IMR-90 (cell line): ENCODE results near the gene GPR158. TPM values are rescaled to one million over a fixed set of nuclear protein-coding genes. Genes with fewer than 3 reads are reported as not detected.

Experiments used
- ATAC-seq: fragments of 200-7000 bp; cut with Tn5 transposase; 2 replicates; pipeline ENCODE4 v1.9.1; 2020; ENCODE audit warnings: low read depth, mild to moderate bottlenecking, moderate library complexity
- BruUV-seq: library from RNA; stranded (reverse); fragments of 400-500 nt; replicated peaks from 2 replicates; lab custom pipeline; 2021; lab: Mats Ljungman, UMichigan
- CTCF ChIA-PET: fragments of 300-600 bp; formaldehyde crosslinking; extraction: SDS; loops from one replicate; lab custom pipeline; 2021; ENCODE audit warnings: antibody characterized with exemption; lab: Yijun Ruan, JAX
- POLR2A ChIA-PET: fragments of 300-600 bp; sonication (Branson Sonifier 250); formaldehyde crosslinking; loops from one replicate; lab custom pipeline; 2022; ENCODE audit warnings: antibody characterized with exemption; ENCODE audit not compliant: unreplicated experiment; lab: Charles Lee
- DNase-seq: peaks from one replicate; pipeline ENCODE4 v3.0.0; 2013
- H2AFZ ChIP-seq: replicated peaks from 2 replicates; pipeline ENCODE3; 2013; ENCODE audit warnings: low read length, mild to moderate bottlenecking; ENCODE audit not compliant: poor library complexity
- H2AK5ac ChIP-seq: 2 replicates; pipeline ENCODE4 v1.6.1; 2013; ENCODE audit warnings: low read depth, low read length, inconsistent platforms
- H2AK9ac ChIP-seq: replicated peaks from 2 replicates; pipeline ENCODE3; 2013; ENCODE audit warnings: mild to moderate bottlenecking, low read depth, low read length, moderate library complexity; ENCODE audit not compliant: poor library complexity
- H2BK120ac ChIP-seq: 2 replicates; pipeline ENCODE4 v1.6.1; 2013; ENCODE audit warnings: low read depth, low read length, inconsistent platforms
- H2BK15ac ChIP-seq: 3 replicates; pipeline ENCODE4 v1.6.1; 2013; ENCODE audit warnings: low read depth, low read length, inconsistent platforms
- H2BK20ac ChIP-seq: 2 replicates; pipeline ENCODE4 v1.6.1; 2013; ENCODE audit warnings: low read depth, mild to moderate bottlenecking, inconsistent platforms, low read length, moderate library complexity
- H2BK5ac ChIP-seq: 2 replicates; pipeline ENCODE4 v1.6.1; 2013; ENCODE audit warnings: mild to moderate bottlenecking, low read depth, low read length, inconsistent platforms; ENCODE audit not compliant: poor library complexity, severe bottlenecking
- H3K14ac ChIP-seq: replicated peaks from 2 replicates; pipeline ENCODE4 v1.6.1; 2013; ENCODE audit warnings: low read depth, low read length, inconsistent platforms
- H3K18ac ChIP-seq: 2 replicates; pipeline ENCODE4 v1.6.1; 2013; ENCODE audit warnings: low read depth, low read length, control low read depth
- H3K23ac ChIP-seq: 2 replicates; pipeline ENCODE4 v1.6.1; 2013; ENCODE audit warnings: low read depth, low read length, inconsistent platforms
- H3K27ac ChIP-seq: 2 replicates; pipeline ENCODE4 v1.5.1; 2013; ENCODE audit warnings: mild to moderate bottlenecking, control low read depth, low read length; ENCODE audit not compliant: insufficient read depth
- H3K27me3 ChIP-seq: 2 replicates; pipeline ENCODE4 v1.6.1; 2013; ENCODE audit warnings: low read length; ENCODE audit not compliant: control insufficient read depth, insufficient read depth
- H3K36me3 ChIP-seq: 2 replicates; pipeline ENCODE4 v1.6.1; 2013; ENCODE audit warnings: low read length, mixed read lengths; ENCODE audit not compliant: control insufficient read depth, insufficient read depth
- H3K4ac ChIP-seq: 2 replicates; pipeline ENCODE4 v1.6.1; 2013; ENCODE audit warnings: low read depth, low read length, inconsistent platforms
- H3K4me1 ChIP-seq: 2 replicates; pipeline ENCODE4 v1.6.1; 2013; ENCODE audit warnings: low read length, mixed read lengths; ENCODE audit not compliant: control insufficient read depth, insufficient read depth
- H3K4me2 ChIP-seq: 2 replicates; pipeline ENCODE4 v1.6.1; 2013; ENCODE audit warnings: low read depth, mild to moderate bottlenecking, control low read depth, low read length, moderate library complexity
- H3K4me3 ChIP-seq: 2 replicates; pipeline ENCODE4 v1.5.1; 2013; ENCODE audit warnings: low read depth, mild to moderate bottlenecking, control low read depth, low read length, moderate library complexity; ENCODE audit not compliant: insufficient read depth
- H3K56ac ChIP-seq: 2 replicates; pipeline ENCODE4 v1.6.1; 2013; ENCODE audit warnings: low read length, inconsistent platforms; ENCODE audit not compliant: insufficient read depth; ENCODE audit errors: extremely low read depth
- H3K79me1 ChIP-seq, 2 experiments: 2 replicates each; pipeline ENCODE4 v1.6.1; 2013; ENCODE audit warnings: low read length in 2 of 2, inconsistent platforms in 1 of 2, low read depth in 1 of 2
- H3K9ac ChIP-seq: 2 replicates; pipeline ENCODE4 v1.6.1; 2013; ENCODE audit warnings: low read depth, low read length, control low read depth
- H3K9me1 ChIP-seq: 2 replicates; pipeline ENCODE4 v1.6.1; 2013; ENCODE audit warnings: low read length, inconsistent platforms; ENCODE audit not compliant: insufficient read depth
- H3K9me3 ChIP-seq: 2 replicates; pipeline ENCODE4 v1.6.1; 2013; ENCODE audit warnings: low read length; ENCODE audit not compliant: control insufficient read depth, insufficient read depth
- H4K20me1 ChIP-seq: 2 replicates; pipeline ENCODE4 v1.6.1; 2013; ENCODE audit warnings: low read length, inconsistent platforms; ENCODE audit not compliant: insufficient read depth
- H4K5ac ChIP-seq: 2 replicates; pipeline ENCODE4 v1.6.1; 2013; ENCODE audit warnings: mild to moderate bottlenecking, low read depth, low read length, control low read depth
- H4K8ac ChIP-seq, 2 experiments: 2 replicates each; pipeline ENCODE4 v1.6.1; 2013; ENCODE audit warnings: low read depth in 2 of 2, low read length in 2 of 2, control low read depth in 1 of 2, inconsistent platforms in 1 of 2
- H4K91ac ChIP-seq: 2 replicates; pipeline ENCODE4 v1.6.1; 2013; ENCODE audit warnings: low read depth, low read length, inconsistent platforms; ENCODE audit not compliant: insufficient read depth
- BHLHE40 ChIP-seq: fragments of 150-350 bp; IDR thresholded peaks from 2 replicates; pipeline ENCODE4 v1.6.1; 2016; ENCODE audit warnings: mild to moderate bottlenecking, low read depth, low read length
- MAZ ChIP-seq: IDR thresholded peaks from 2 replicates; pipeline ENCODE4 v1.6.1; 2012; ENCODE audit warnings: low read depth, mild to moderate bottlenecking, low read length, improper control_type of control experiment, moderate library complexity, borderline replicate concordance
- WGBS, 2 experiments: methylation state at CpG; one replicate each; pipeline versions ENCODE4 v1.1.5 to v1.1.7; 2013; ENCODE audit warnings: missing lambda C conversion rate in 2 of 2; ENCODE audit not compliant: insufficient read length in 1 of 2; ENCODE audit errors: extremely low coverage in 2 of 2; 5-methylcytosine and 5-hydroxymethylcytosine counted together
- dilution Hi-C: fragments of 300-500 bp; cut with HindIII; formaldehyde crosslinking; loops from one replicate; pipeline ENCODE4 v1.14.3; 2018; ENCODE audit warnings: low sequenced_read_pairs; ENCODE audit not compliant: unreplicated experiment
- in situ Hi-C: fragments of 300-500 bp; cut with MboI; formaldehyde crosslinking; loops from 3 replicates; pipeline ENCODE4 v1.14.3; 2019; ENCODE audit warnings: low sequenced_read_pairs, inconsistent platforms, mixed read lengths
- intact Hi-C: fragments of 100-400 bp; cut with micrococcal nuclease; formaldehyde crosslinking; loops from 2 replicates; pipeline ENCODE4 v1.10.0; 2022
- polyA plus RNA-seq, 3 experiments: library from polyadenylated mRNA; depleted of rRNA; stranded (reverse); fragments of >200 nt; gene quantifications; 2 replicates each; pipeline ENCODE4 v1.2.3, GENCODE V29; 2012; ENCODE audit warnings: low replicate concordance in 1 of 3
- total RNA-seq: library from RNA; depleted of rRNA; stranded (reverse); fragments of >200 nt; gene quantifications from 2 replicates; pipeline ENCODE4 v1.2.3, GENCODE V29; 2012
- TF ChIP-seq, protein P1 (sequence below): conservative IDR thresholded peaks from 2 replicates; pipeline ENCODE4 v1.5.1; 2012; ENCODE audit warnings: mild to moderate bottlenecking, low read depth, low read length, improper control_type of control experiment

The GPR158 gene
- total and polyA plus RNA-seq, 2 of the 4 experiments (the other 2 are of a cell fraction): not detected

DNA sequence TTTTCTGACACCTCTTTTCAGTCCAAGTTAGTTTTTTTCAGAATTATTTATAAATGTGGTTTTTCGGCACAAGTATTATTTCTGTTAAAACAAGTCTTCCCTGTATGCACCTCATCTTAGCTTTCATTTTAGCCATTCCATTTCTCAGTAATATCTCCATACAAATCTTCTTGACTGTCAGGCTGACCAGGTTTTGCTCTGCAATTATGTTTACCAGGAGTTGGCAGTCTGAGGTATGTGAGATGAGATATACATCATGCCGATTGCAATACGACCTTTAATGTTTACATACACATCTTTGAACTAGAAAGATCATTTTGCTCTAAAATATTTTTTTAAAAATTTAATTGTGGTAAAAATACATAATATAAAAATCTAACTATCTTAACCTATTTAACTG is 209.8 kb downstream of the GPR158 start:
- H4K8ac ChIP-seq: no peak overlapping the region
- H2AK5ac ChIP-seq: no peak overlapping the region
- ChIA-PET POLR2A (no interaction called here), CTCF (no interaction called here)
- H3K56ac ChIP-seq: no peak overlapping the region
- H2AK9ac ChIP-seq: no peak overlapping the region
- no peak for DNase-seq
- in situ Hi-C loops: no loop called here
- WGBS, 2 experiments: no CpG with 5 or more reads among the region's 3 CpGs
- H2BK15ac ChIP-seq: no peak overlapping the region
- H3K4ac ChIP-seq: no peak overlapping the region
- H3K36me3 ChIP-seq: no peaks in the 10 kb centered on the region
- no peak overlapping the region for H3K18ac ChIP-seq
- no peaks in the 10 kb centered on the region for H4K20me1 ChIP-seq
- no peak overlapping the region for H4K91ac ChIP-seq
- H3K9me3 ChIP-seq: peaks cover 17% of the 10 kb centered on the region
- no peak overlapping the region for H3K4me2 ChIP-seq
- H2BK5ac ChIP-seq: no peak overlapping the region
- H3K27me3 ChIP-seq: no peaks in the 10 kb centered on the region
- H3K9me1 ChIP-seq: no peaks in the 10 kb centered on the region
- dilution Hi-C loops: no loop called here
- H2BK20ac ChIP-seq: no peak overlapping the region
- no peaks in the 10 kb centered on the region for H3K4me1 ChIP-seq
- intact Hi-C loops: no loop called here
- H3K9ac ChIP-seq: no peak overlapping the region
- no peak overlapping the region for H3K4me3 ChIP-seq
- H3K14ac ChIP-seq: no peak overlapping the region
- no peak for ATAC-seq
- no peak overlapping the region for H3K27ac ChIP-seq
- H2AFZ ChIP-seq: no peak overlapping the region
- H3K79me1 ChIP-seq: no peaks in the 10 kb centered on the region
- no peak overlapping the region for H3K23ac ChIP-seq
- TF ChIP-seq MAZ (no peak), BHLHE40 (no peak)
- TF ChIP-seq, protein P1, sequence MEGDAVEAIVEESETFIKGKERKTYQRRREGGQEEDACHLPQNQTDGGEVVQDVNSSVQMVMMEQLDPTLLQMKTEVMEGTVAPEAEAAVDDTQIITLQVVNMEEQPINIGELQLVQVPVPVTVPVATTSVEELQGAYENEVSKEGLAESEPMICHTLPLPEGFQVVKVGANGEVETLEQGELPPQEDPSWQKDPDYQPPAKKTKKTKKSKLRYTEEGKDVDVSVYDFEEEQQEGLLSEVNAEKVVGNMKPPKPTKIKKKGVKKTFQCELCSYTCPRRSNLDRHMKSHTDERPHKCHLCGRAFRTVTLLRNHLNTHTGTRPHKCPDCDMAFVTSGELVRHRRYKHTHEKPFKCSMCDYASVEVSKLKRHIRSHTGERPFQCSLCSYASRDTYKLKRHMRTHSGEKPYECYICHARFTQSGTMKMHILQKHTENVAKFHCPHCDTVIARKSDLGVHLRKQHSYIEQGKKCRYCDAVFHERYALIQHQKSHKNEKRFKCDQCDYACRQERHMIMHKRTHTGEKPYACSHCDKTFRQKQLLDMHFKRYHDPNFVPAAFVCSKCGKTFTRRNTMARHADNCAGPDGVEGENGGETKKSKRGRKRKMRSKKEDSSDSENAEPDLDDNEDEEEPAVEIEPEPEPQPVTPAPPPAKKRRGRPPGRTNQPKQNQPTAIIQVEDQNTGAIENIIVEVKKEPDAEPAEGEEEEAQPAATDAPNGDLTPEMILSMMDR: no peak
- BruUV-seq: no TSS peak
- H2BK120ac ChIP-seq: no peak overlapping the region
- H4K5ac ChIP-seq: no peak overlapping the region
